ENCODE data around the gene C4BPA.

Gene C4BPA

DNA sequence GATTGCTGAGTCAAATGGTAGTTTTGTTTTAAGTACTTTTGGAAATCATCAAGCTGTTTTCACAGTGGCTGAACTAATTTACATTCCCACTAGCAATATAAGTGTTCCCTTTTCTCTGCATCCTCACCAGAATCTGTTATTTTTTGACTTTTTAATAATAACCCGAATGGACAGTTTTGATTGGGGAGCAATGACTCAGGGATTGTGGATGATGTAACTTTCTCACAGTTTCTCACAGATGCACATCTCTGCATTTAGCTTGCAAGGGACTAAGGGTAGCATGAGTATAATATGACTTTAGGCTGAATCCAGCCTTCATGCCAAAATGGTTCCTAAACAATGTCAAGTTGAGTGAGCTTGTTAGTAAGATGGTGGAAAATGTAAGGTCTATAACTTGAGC lies 90.2 kb downstream of the C4BPA start:
- no peak for DNase-seq
